Measurements from ENCODE around the gene TRPC1.

DNA sequence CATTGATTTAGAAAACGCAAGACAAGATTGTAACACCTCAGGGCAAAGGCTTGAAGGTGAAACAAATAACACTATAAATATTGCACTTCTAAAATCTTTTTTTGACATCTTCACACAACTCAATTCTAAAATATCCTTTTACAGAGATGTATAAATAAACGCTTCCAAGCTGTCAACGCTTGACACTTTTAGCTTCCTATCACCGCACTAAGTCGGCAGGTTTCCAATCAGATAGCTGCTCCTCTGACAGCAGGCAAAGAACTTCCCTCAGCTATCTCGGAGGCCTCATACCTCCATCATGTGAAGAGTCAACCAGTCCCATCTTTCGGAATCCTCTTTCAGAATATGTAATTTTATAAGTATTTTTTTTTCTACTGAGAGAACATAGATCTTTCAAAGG is 94.1 kb downstream of the TRPC1 start:
- TF ChIP-seq, protein P1, sequence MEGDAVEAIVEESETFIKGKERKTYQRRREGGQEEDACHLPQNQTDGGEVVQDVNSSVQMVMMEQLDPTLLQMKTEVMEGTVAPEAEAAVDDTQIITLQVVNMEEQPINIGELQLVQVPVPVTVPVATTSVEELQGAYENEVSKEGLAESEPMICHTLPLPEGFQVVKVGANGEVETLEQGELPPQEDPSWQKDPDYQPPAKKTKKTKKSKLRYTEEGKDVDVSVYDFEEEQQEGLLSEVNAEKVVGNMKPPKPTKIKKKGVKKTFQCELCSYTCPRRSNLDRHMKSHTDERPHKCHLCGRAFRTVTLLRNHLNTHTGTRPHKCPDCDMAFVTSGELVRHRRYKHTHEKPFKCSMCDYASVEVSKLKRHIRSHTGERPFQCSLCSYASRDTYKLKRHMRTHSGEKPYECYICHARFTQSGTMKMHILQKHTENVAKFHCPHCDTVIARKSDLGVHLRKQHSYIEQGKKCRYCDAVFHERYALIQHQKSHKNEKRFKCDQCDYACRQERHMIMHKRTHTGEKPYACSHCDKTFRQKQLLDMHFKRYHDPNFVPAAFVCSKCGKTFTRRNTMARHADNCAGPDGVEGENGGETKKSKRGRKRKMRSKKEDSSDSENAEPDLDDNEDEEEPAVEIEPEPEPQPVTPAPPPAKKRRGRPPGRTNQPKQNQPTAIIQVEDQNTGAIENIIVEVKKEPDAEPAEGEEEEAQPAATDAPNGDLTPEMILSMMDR (IDR thresholded peaks at IDR 0.05) = no peak
- no peak for TF ChIP-seq POLR2A (IDR thresholded peaks at IDR 0.05; ENCODE audit: low read depth)
